Measurements from ENCODE around the gene CKMT2.

- TF ChIP-seq EZH2 (IDR thresholded peaks at IDR 0.05; ENCODE audit: insufficient read depth, poor library complexity, severe bottlenecking) (no peak), EZH2phosphoT487 (IDR thresholded peaks at IDR 0.05; ENCODE audit: insufficient read depth, low read depth) (no peak)
Measured at GRCh38 chr5:81314581-81314980, 81.5 kb downstream of the CKMT2 start.

Data from GM23248 (cell line).